Measurements from ENCODE around the gene GEMIN5. TPM values are rescaled to one million over a fixed set of nuclear protein-coding genes. Genes with fewer than 3 reads are reported as not detected.

The GEMIN5 gene
- total RNA-seq, 1 donor from 2014 or later = 12.5 TPM

GRCh38 chr5:154948313-154948712 lies 10.3 kb upstream of the GEMIN5 start:
- Mint-ChIP-seq H3K9me3 (ENCODE audit: low read depth) (no peaks in the 10 kb centered on the region), H3K27ac (ENCODE audit: unreplicated experiment) (no peak overlapping the region), H3K36me3 (ENCODE audit: low read depth) (no peaks in the 10 kb centered on the region), H3K4me3 (ENCODE audit: unreplicated experiment) (no peak overlapping the region), H3K27me3 (ENCODE audit: low read depth) (no peaks in the 10 kb centered on the region), H3K4me1 (ENCODE audit: low read depth) (no peaks in the 10 kb centered on the region)
- TF ChIP-seq CTCF (IDR thresholded peaks at IDR 0.05) = no peak
- DNase-seq (ENCODE audit: low spot score) = no peak

- H3K36me3 Mint-ChIP-seq (ENCODE audit: low read depth) = no peaks in the 10 kb centered on the region
- TF ChIP-seq CTCF (IDR thresholded peaks at IDR 0.05) = no peak
- H3K4me3 Mint-ChIP-seq (ENCODE audit: unreplicated experiment) = no peak overlapping the region
- H3K27me3 Mint-ChIP-seq (ENCODE audit: low read depth) = no peaks in the 10 kb centered on the region
- DNase-seq (ENCODE audit: low spot score) = no peak
- no peaks in the 10 kb centered on the region for H3K9me3 Mint-ChIP-seq (ENCODE audit: low read depth)
- H3K4me1 Mint-ChIP-seq (ENCODE audit: low read depth) = peaks cover 5% of the 10 kb centered on the region
- no peak overlapping the region for H3K27ac Mint-ChIP-seq (ENCODE audit: unreplicated experiment)
These were observed 9.8 kb upstream of the GEMIN5 start for GRCh38 chr5:154947778-154948177.

- no peaks in the 10 kb centered on the region for H3K9me3 Mint-ChIP-seq (ENCODE audit: low read depth)
- no peak overlapping the region for H3K4me3 Mint-ChIP-seq (ENCODE audit: unreplicated experiment)
- H3K36me3 Mint-ChIP-seq (ENCODE audit: low read depth) = no peaks in the 10 kb centered on the region
- no peak overlapping the region for H3K27ac Mint-ChIP-seq (ENCODE audit: unreplicated experiment)
- peaks cover 16% of the 10 kb centered on the region for H3K4me1 Mint-ChIP-seq (ENCODE audit: low read depth)
- DNase-seq (ENCODE audit: low spot score) = no peak
- H3K27me3 Mint-ChIP-seq (ENCODE audit: low read depth) = no peaks in the 10 kb centered on the region
- peak; percentile 87 for TF ChIP-seq CTCF (IDR thresholded peaks at IDR 0.05)
These were observed 7.8 kb upstream of the GEMIN5 start for GRCh38 chr5:154945695-154946301.

GRCh38 chr5:154944716-154945115 lies 6.7 kb upstream of the GEMIN5 start:
- H3K27me3 Mint-ChIP-seq (ENCODE audit: low read depth) = no peaks in the 10 kb centered on the region
- peaks cover 25% of the 10 kb centered on the region for H3K4me1 Mint-ChIP-seq (ENCODE audit: low read depth)
- TF ChIP-seq CTCF (IDR thresholded peaks at IDR 0.05) = no peak
- no peak overlapping the region for H3K27ac Mint-ChIP-seq (ENCODE audit: unreplicated experiment)
- no peaks in the 10 kb centered on the region for H3K9me3 Mint-ChIP-seq (ENCODE audit: low read depth)
- H3K36me3 Mint-ChIP-seq (ENCODE audit: low read depth) = no peaks in the 10 kb centered on the region
- no peak overlapping the region for H3K4me3 Mint-ChIP-seq (ENCODE audit: unreplicated experiment)
- no peak for DNase-seq (ENCODE audit: low spot score)

GRCh38 chr5:154943527-154943926 lies 5.5 kb upstream of the GEMIN5 start:
- DNase-seq (ENCODE audit: low spot score) = no peak
- H3K27me3 Mint-ChIP-seq (ENCODE audit: low read depth) = no peaks in the 10 kb centered on the region
- H3K4me1 Mint-ChIP-seq (ENCODE audit: low read depth) = peaks cover 26% of the 10 kb centered on the region
- no peak overlapping the region for H3K27ac Mint-ChIP-seq (ENCODE audit: unreplicated experiment)
- no peak for TF ChIP-seq CTCF (IDR thresholded peaks at IDR 0.05)
- no peaks in the 10 kb centered on the region for H3K36me3 Mint-ChIP-seq (ENCODE audit: low read depth)
- H3K4me3 Mint-ChIP-seq (ENCODE audit: unreplicated experiment) = no peak overlapping the region
- no peaks in the 10 kb centered on the region for H3K9me3 Mint-ChIP-seq (ENCODE audit: low read depth)

All from chondrocyte (in vitro differentiated cells).